GM10248 (cell line): Measurements from ENCODE around the gene MED12.

ENCODE experiments used
- CTCF ChIA-PET: fragments of 300-600 bp; sonication (Branson Sonifier 250); formaldehyde crosslinking; extraction: SDS; loops from one replicate; lab custom pipeline; 2021; ENCODE audit warnings: antibody characterized with exemption; lab: Yijun Ruan, JAX
- POLR2A ChIA-PET: fragments of 350-650 bp; sonication (Branson Sonifier 250); formaldehyde crosslinking; extraction: SDS; loops from one replicate; lab custom pipeline; 2020; ENCODE audit warnings: antibody characterized with exemption; lab: Yijun Ruan, JAX
- DNase-seq: peaks from one replicate; pipeline ENCODE4 v3.0.0; 2012; ENCODE audit errors: extremely low spot score
- CTCF ChIP-seq: IDR thresholded peaks from 2 replicates; pipeline ENCODE4 v1.5.1; 2012; ENCODE audit warnings: mild to moderate bottlenecking, low read depth; ENCODE audit errors: extremely low read depth, missing control alignments, control extremely low read depth

Gene MED12

GRCh38 chrX:71118032-71118984 is at the start of gene MED12:
MED12 (plus strand) TSS chrX:71118596; CDS start chrX:71118755, 159 bp downstream.
- peak; percentile 86 for DNase-seq
- TF ChIP-seq CTCF = no peak
- ChIA-PET POLR2A (interaction anchor here (0.6 to 1.5 kb wide), 8 partner anchors 8 to 504 kb away, joined by 3 to 8 read pairs (median 4); no protein-coding TSS in a partner anchor), CTCF (interaction anchor here (0.6 to 3.2 kb wide), 9 partner anchors 8 to 147 kb away, joined by 3 to 23 read pairs (median 7); no protein-coding TSS in a partner anchor)

GRCh38 chrX:71070531-71070930 is 47.9 kb upstream of the MED12 start:
- no peak for DNase-seq
- ChIA-PET POLR2A (no interaction called here), CTCF (no interaction called here)
- no peak for TF ChIP-seq CTCF

GRCh38 chrX:71081330-71082123 is 36.9 kb upstream of the MED12 start:
- TF ChIP-seq CTCF = no peak
- CTCF ChIA-PET = no interaction called here
- POLR2A ChIA-PET = no interaction called here
- no peak for DNase-seq

GRCh38 chrX:71082124-71082647 is 36.2 kb upstream of the MED12 start:
- no peak for TF ChIP-seq CTCF
- CTCF ChIA-PET = no interaction called here
- POLR2A ChIA-PET = no interaction called here
- DNase-seq = no peak

GRCh38 chrX:71082822-71083221 is 35.6 kb upstream of the MED12 start:
- no peak for TF ChIP-seq CTCF
- ChIA-PET CTCF (no interaction called here), POLR2A (no interaction called here)
- DNase-seq = no peak

GRCh38 chrX:71085900-71086299 is 32.5 kb upstream of the MED12 start:
- CTCF ChIA-PET = interaction anchor here (0.9 to 1.5 kb wide), 4 partner anchors 9 to 27 kb away, joined by 3 read pairs; no protein-coding TSS in a partner anchor
- no peak for TF ChIP-seq CTCF
- POLR2A ChIA-PET = no interaction called here
- no peak for DNase-seq
